IPS DF 4.7 (cell line): Measurements from ENCODE around the gene CEP112.

Experiments
- DNase-seq: peaks from one replicate; pipeline ENCODE4 v3.0.0-alpha.2; 2013; ENCODE audit warnings: low spot score; ENCODE audit errors: extremely low read depth

The CEP112 gene

DNA sequence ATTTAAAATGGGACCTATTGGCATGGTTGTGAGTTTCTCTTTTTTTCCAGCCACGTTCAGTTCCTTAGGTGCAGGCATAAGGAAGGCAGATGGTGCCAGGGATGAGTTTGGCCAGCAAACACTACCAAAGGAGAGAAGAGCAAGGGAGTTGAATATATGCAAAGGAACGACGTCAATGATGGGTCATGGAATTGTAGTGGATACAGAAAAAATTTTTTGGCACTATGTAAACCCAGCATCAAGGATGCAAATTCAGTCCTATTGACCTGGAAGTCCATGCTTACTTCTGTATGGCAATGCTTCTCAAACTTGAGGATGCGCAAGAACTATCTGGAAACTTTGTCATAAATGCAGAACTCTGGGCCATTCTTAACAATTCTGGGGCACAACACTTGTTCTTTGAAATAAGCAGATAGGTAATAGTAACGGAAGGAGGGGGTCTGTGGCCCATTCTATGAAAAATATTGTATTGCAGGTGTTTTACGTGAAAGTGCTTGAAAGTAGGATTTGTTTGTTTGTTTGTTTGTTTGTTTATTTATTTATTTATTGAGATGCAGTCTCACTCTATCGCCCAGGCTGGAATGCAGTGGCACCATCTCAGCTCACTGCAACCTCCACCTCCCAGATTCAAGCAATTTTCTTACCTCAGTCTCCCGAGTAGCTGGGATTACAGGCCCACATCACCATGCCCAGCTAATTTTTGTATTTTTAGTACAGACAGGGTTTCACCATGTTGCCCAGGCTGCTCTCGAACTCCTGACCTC, 19.3 kb upstream of the CEP112 start:
- DNase-seq, result no peak

DNA sequence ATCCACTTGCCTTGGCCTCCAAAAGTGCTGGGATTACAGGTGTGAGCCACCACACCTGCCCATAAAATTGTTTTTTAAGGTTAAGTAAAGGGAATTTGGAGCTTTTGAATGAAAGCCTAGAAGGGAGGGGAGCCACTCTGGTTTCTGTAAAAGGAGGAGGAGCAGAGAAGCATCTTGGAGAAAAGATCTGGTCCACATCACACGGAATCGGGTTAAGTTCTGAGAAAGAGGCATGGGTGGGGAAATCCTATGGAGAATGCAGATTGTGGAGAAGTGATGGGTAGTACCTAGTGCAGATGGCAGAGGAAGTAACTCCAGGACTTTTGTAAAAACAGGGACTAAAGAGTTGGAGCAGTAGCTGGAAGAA, 18.3 kb upstream of the CEP112 start:
- no peak for DNase-seq

DNA sequence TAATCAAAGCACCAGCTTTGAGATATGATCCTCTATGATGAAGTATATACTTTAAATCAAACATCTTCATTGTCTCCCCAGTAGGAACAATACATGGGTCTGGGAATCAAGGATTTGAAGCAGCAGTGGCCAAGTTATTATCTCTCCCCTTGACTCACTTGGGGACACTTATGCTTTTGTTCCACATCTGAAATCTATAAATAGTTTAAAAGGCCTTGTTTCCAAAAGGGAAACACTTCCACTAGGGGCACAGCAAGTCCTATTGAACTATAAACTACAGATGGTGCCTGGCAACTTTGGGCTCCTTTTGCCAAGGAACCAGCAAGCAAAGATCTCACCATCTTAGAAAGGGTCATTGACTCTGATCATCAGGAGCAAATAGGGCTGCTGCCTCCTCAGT, 16.0 kb upstream of the CEP112 start:
- DNase-seq, result no peak

DNA sequence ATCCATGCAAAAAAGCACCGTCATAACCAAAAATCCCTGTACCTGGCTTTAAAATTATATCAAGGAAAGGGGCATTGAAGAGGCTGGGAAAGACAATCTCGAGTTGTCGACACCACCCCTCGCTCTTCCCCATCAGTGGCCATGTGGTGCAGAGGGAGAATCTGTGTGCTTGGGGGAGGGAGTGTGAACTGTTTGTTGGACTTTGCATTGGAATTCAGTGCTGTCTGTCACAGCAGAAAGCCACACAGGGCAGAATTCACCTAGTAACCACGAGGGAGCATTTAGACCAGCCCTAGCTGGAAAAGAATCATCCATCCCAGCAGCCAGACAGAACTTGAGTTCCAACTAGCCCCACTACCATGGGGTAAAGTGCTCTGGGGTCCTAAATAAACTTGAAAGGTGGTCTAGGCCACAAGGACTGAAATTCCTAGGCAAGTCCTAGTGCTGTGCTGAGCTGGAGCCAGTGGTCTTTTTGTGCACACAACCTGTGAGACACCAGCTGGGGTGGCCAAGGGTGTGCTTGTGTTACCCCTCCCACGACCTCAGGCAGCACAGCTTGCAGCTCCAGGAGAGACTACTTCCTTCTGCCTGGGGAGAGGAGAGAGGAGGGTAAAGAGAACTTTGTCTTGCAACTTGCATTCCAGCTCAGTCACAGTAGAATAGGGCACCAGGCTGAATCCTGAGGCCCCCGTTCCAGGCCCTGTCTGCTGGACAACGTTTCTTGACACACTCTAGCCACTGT, 11.5 kb upstream of the CEP112 start:
- DNase-seq, result no peak

DNA sequence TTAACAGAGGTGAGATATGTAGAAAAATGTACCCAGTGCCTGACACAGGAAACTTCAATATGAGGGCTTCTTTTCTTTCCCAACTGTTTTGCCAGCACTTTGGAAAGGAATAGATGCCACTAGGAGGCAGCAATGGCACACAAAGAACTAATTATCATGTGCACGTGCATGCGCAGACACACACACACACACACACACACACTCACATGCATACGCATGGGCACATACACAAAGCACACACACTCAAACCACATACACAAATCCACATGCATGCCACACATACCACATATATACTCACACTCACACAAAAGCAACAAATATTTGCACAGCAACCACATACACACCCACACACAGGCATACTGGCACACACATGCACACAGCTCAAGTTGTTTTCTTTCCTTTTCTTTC, 8.8 kb upstream of the CEP112 start:
- DNase-seq, result peak; percentile 33

DNA sequence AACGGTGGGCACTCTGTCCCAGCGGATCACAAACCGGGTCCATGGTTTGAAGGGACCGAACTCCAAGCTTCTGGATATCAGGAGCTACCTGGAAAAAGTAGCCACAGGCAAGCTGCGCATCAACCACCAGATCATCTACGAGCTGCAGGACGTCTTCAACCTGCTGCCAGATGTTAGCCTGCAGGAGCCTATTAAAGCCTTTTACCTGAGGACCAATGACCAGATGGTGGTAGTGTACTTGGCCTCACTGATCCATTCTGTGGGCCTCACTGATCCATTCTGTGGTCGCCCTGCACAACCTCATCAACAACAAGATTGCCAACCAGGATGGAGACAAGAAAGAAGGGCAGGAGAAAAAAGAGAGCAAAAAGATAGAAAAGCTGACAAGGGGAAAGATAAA, 6.3 kb upstream of the CEP112 start:
- DNase-seq, result no peak

DNA sequence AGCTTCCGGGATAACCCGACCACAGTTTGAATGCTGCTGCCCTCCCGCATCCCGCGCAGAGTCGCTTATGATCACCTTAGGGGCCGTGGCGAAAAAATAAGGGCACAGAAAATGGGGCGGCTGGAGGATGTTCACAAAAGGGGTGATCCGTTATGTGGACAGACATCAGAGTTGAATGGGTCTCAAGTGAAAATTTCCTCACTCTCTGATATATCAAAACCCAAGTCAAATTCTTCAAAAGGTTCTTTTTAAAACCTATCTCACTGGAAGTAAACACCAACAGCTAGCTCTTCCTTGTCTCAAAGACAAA, 400 bp upstream of the CEP112 start:
- DNase-seq, result no peak

DNA sequence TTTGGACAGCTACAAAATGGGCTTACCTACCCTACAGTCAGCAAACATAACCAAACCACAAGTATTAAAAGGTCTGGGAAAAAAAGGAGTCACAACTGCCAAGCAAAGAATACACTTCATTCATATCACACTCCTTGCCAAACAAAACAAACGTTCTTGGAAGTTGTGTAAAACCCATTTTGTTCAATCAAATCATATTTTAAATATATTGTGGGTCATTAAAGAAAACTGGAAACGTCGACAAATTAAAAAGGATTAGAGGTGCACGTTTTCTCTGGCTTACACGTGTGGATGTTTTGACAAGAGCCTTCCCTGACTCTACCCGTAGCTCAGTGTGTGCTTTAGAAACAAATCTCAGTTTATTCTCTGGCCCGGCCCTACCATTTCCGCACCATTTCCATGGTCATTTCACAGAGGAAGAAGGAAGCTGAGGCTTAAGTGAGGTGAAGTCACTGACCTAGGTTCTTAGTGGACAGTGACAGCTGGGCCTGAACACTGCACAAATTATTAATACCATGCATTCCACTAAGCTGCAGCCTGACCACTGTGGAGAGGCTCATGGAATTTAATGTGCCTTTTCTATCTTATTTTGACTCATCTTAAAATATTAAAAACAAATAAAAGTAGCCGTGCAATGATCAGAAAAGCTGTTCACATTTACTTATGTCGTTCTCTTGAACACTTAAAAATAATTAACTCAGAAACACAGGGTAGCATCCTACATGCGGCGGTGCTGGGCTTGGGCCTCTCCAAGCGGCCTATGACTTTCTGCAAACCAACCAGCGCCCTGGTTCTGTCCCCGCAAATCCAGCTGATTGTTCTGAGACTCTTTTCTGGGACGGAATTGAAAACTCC, 968 bp downstream of the CEP112 start:
- DNase-seq, result no peak

DNA sequence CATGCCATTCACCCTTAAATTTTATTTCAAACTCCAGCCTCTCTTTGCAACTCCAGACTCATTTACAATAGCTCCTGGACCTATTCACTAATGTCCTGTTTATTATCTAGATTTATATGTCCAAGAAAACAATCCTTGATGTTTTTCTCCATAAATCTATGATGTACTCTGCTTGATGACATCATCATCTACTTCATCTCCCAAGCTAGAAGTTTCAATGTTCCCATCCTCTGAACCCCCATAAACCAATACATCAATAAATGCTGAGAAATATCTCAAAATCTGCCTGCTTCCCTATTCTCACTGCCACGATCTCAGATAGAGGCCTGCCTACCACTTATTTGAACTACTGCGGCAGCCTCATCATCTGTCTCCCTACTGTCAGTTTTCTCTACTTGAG, 4.2 kb downstream of the CEP112 start:
- no peak for DNase-seq

DNA sequence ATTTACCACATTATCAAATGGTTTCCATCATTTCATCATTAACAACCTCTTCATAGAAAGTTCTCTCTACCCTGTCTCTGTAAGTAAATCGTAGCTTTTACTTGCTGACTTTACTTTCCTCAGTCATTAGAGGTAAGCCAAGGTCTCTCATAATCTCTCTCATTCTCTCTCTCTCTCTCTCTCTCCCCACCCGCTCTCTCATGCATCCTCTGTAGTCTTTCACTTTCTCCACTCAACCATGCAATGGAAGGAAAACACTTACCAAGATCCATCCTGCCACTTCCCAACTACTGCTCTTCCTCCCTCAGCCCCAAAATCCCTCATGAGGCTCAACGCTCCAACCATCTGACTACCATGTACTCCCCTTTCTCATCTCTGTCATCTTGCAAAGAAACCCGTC, 6.1 kb downstream of the CEP112 start:
- DNase-seq, result no peak

DNA sequence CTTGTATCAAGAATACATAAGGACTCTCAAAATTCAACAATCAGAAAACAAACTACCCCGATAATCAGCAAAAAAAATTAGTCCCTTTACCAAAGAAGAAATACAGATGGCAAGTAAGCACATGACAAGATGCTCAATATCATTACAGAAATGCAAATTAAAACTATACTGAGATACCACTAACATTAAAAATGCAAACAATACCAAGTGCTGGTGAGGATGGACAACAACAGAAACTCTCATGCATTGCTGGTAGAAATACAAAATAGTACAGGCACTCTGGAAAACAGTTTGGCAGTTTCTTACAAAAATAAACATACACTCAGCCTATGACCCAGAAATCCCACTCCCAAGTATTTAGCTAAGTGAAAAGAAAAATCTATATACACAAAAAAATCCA, 7.5 kb downstream of the CEP112 start:
- no peak for DNase-seq

DNA sequence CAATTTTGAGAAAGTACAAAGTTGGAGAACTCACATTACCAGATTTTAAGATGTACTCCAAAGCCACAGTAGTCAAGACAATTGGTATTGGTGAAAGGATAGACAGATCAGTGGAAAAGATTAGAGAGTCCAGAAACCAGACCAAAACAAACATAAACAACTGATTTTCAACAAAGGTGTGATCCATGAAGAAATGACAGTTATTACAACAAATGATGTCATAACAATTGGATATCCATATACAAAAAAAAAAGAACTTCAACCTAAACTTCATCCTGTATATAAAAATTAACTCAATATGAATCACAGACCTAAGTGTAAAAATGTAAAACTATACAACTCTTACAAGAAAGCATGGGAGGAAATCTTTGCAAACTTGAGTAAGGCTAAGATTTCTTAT, 8.4 kb downstream of the CEP112 start:
- DNase-seq, result no peak

DNA sequence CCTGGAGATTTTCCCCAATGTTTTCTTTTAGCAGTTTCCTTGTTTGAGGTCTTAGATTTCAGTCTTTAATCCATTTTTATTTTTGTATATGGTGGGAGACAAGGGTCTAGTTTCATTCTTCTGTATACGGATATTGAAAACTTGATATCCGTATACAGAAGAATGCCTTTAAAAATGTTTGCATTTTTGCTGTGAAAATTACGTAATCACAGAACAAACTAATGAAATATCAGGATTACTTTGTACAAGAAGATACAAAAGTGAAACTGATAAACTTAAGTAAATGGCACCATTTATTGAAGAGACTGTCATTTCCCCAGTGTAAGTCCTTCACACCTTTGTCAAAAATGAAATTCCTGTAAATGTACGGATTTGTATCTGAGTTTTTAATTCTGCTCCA, 13.3 kb downstream of the CEP112 start:
- DNase-seq, result no peak

DNA sequence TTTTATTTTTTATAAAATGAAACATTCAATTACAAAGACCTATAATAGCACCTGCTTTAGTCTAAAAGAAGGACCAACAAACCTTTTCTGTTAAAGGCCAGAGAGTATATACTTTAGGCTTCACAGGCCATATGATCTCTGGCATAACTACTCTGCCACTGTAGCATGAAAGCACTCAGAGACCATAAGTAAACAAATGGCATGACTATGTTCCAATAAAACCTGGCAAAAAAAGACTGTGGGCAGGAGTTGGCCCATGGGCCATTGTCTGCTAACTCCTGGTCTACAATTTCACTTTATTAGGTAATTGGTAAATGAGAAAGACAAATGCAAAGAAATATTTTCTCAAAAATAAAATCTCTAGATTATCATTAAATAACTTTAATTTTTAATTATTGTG, 14.9 kb downstream of the CEP112 start:
- no peak for DNase-seq

DNA sequence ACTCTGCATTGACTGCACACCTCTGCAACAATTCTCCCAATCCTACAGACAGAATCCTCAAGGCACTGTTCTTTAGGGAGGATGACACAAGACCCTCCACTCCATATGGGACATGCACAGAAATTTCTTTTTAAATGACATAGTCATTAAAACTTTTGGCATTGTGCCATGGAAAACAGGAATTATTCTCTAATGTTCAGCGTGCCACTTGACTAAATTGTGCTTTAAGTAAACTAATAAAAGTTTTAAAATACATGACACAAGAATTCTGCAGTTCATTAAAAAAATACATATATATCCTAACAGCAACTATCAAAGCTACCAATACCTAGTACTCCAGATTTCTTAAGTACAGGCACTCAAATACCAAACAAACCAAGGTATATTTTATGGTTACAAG, 16.0 kb downstream of the CEP112 start:
- DNase-seq, result no peak

DNA sequence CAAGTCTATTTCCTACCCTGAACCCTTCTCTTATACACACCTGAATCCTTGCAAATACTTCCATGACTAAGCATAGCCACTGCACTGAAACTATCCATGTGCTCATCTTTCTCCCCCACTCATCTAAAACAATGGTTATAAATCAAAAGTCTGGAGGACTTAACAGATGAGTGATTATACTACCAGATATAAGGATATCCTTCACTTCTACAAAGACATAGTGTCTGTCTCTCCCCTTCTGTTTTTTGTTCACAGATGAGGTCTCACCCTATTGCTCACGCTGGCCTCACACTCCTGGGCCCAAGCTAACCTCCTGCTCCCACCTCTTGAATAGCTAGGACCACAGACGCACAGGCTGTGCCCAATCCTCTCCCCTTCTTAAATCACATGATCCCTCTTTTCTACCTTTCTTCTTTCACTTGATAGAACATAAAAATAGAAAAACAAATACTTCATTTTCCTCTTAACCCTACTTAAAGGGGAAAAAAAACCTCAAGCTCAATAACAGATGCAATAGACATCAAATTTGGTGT, 19.2 kb downstream of the CEP112 start:
- no peak for DNase-seq

DNA sequence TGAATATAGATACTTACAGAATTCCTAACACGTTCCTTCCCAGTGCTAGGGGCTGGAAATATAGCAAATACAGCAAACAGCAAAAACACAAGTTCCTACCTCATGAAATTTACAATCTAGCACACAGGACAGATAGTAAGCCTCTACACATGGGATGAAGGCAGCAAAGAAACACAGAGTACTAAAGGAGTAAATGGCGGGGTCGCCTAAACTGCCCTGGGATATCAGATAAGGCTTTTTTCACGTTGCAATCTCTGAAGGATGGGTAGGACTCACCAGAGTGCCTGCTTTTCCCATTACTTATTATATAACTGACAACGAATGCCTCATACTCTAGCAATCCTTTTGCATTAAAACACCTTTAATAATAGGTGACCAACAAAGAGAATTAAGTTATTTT, 19.8 kb downstream of the CEP112 start:
- no peak for DNase-seq

DNA sequence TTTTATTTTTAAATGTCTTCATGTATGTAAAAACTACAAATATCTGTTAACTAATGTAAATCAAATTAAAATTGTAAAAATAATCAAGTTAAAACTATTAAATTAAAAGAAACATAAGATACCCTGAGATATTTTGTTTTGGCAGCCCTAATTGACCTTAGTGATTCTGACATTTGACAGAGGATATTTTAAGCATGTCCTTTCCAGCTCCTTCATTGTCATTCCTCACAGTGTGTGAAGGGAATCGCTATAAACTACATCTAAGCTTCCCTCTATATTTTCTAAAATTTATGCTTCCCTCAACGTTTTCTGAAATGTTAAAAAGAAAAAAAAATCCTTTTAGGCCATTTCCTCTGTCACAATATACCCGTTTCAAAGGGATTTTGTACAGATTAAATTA, 20.2 kb downstream of the CEP112 start:
- no peak for DNase-seq

DNA sequence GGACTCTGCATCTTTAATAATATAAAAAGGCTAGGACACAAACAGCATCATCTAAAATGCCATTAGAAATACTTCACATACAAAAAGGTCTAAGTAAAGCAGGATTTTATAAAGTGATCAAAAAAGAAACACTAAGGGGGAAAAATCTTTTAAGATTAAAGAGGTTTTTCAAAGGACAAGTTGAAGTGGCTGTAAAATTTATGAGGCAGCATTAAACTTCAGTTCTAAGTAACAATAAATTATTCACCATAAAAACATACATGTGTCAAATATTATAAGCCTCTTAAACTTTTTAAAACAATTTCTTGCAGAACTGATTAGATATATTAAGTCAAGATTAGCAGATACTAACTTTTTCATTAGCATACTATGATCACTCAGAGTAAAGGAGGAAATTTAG, 20.8 kb downstream of the CEP112 start:
- DNase-seq, result no peak

DNA sequence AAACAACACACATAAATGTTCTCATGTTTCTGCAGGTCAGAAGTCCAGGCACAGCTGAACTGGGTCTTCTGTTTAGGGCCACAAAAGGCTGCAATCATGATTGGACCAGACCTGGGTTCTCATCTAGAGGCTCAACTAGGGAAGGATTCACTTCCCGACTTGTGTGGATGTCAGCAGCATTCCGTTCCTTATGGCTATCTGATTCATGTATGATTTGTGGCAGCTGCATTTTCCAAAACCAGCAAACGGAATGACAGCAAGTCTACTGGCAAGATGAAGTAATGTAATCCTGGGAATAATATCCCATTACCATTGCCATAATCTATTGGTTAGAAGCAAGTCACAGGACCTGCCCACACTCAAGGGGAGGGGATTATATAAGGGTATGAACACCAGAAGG, 22.1 kb downstream of the CEP112 start:
- DNase-seq, result no peak

DNA sequence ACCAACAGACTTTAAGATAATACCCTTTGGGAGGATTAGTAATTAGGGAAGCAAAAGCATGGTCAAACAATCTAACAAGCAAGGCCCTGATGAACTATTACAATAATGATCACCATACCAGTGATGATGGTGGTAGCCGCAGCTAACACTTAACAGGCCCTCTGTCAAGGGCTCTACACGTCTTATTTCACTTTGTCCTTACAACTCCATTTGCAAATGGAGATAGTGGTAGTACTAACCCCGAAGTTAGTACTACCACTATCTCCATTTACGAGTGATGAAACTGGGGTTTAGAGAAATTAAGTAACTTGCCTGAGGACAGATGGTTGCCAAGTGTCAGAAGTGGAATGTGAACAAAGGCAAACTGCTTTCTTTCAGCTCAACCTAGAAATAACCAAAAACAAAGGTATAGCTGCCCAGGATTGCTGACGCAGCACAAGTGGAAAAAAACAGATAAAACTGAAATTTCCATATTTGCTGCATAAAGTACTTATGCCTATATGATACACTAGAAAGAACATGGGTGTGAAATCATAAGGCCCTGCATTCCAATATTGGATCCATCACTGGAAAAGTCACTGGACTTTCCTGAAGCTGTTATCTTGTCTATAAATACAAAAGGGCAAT, 24.6 kb downstream of the CEP112 start:
- DNase-seq, result no peak
